SH-SY5Y (cell line): ENCODE data around the gene BIRC6.

Source experiments
- GATA2 ChIP-seq: IDR thresholded peaks from 2 replicates; pipeline ENCODE4 v1.6.1; 2011; ENCODE audit warnings: mild to moderate bottlenecking, low read depth, low read length
- GATA3 ChIP-seq: IDR thresholded peaks from 2 replicates; pipeline ENCODE4 v1.6.1; 2011; ENCODE audit warnings: low read depth, mild to moderate bottlenecking, low read length, moderate library complexity

- TF ChIP-seq GATA3: no peak
- no peak for TF ChIP-seq GATA2
These were observed 270.6 kb downstream of the BIRC6 start for GRCh38 chr2:32627441-32627813.
